HepG2 (cell line): ENCODE measurements around the gene GRHL1. TPM values are rescaled to one million over a fixed set of nuclear protein-coding genes. Genes with fewer than 3 reads are reported as not detected.

Experiments
- ATAC-seq: fragments of 200-7000 bp; cut with Tn5 transposase; 3 replicates; pipeline ENCODE4 v1.9.1; 2020; ENCODE audit warnings: mild to moderate bottlenecking, moderate library complexity
- BruUV-seq: library from RNA; stranded (reverse); fragments of 400-500 nt; replicated peaks from 2 replicates; lab custom pipeline; 2021; lab: Mats Ljungman, UMichigan
- CTCF ChIA-PET: fragments of 300-600 bp; formaldehyde crosslinking; extraction: SDS; loops from one replicate; lab custom pipeline; 2021; ENCODE audit warnings: low total read pairs, inconsistent platforms, low intra/inter-chr PET ratio; lab: Yijun Ruan, JAX
- POLR2A ChIA-PET: fragments of 350-600 bp; sonication (Branson Sonifier 250); formaldehyde crosslinking; loops from one replicate; lab custom pipeline; 2020; ENCODE audit warnings: antibody characterized with exemption, inconsistent platforms; lab: Yijun Ruan, JAX
- DNase-seq: peaks from one replicate; pipeline ENCODE4 v3.0.0-alpha.2; 2015; ENCODE audit warnings: low spot score
- FAIRE-seq: peaks from 3 replicates; lab custom pipeline; 2011; peaks lifted over from hg19 to GRCh38; lab: Jason Lieb, UNC
- H2AFZ ChIP-seq: one replicate; pipeline ENCODE4 v1.6.1; 2011; ENCODE audit warnings: low read length, inconsistent platforms
- H3K27ac ChIP-seq: fragments of 300-600 bp; 3 replicates; pipeline ENCODE4 v1.8.0; 2011; ENCODE audit warnings: mixed run types, mild to moderate bottlenecking, mixed read lengths, low read length, inconsistent platforms; ENCODE audit not compliant: insufficient read depth; ENCODE audit errors: extremely low read length
- H3K27me3 ChIP-seq, 2 experiments: fragments of 200-600 bp in 1 of 2; 2 replicates in 1 of 2; 3 replicates in 1 of 2; pipeline versions ENCODE4 v1.6.0 to v1.8.0; 2011; ENCODE audit warnings: low read length in 2 of 2, mild to moderate bottlenecking in 2 of 2, moderate library complexity in 2 of 2, inconsistent platforms in 1 of 2; ENCODE audit not compliant: insufficient read depth in 2 of 2, control insufficient read depth in 1 of 2
- H3K36me3 ChIP-seq, 2 experiments: fragments of 200-600 bp in 1 of 2; replicated peaks in 1 of 2; 2 replicates in 1 of 2; 3 replicates in 1 of 2; pipeline versions ENCODE4 v1.5.1 to v1.8.0; 2011; ENCODE audit warnings: low read length in 2 of 2, inconsistent platforms in 1 of 2; ENCODE audit not compliant: insufficient read depth in 2 of 2, control insufficient read depth in 1 of 2
- H3K4me1 ChIP-seq: 2 replicates; pipeline ENCODE4 v1.5.1; 2012; ENCODE audit warnings: low read length, inconsistent platforms; ENCODE audit not compliant: insufficient read depth
- H3K4me2 ChIP-seq: 2 replicates; pipeline ENCODE4 v1.6.0; 2011; ENCODE audit warnings: low read depth, low read length, inconsistent platforms
- H3K4me3 ChIP-seq, 3 experiments: fragments of 200-600 bp in 1 of 3; sonication (generic), shearing (Covaris generic) in 1 of 3; replicated peaks in 1 of 3; 2 replicates each; pipeline ENCODE4 v1.5.1; 2011 to 2016; ENCODE audit warnings: low read length in 3 of 3, inconsistent platforms in 2 of 3, low read depth in 2 of 3, mild to moderate bottlenecking in 2 of 3, control low read depth in 1 of 3, mixed read lengths in 1 of 3; ENCODE audit not compliant: insufficient read depth in 1 of 3
- H3K79me2 ChIP-seq: one replicate; pipeline ENCODE4 v1.6.1; 2011; ENCODE audit warnings: low read length, inconsistent platforms; ENCODE audit not compliant: insufficient read depth
- H3K9ac ChIP-seq: 2 replicates; pipeline ENCODE4 v1.6.0; 2011; ENCODE audit warnings: mild to moderate bottlenecking, low read depth, low read length, inconsistent platforms; ENCODE audit not compliant: insufficient read depth
- H3K9me3 ChIP-seq: 2 replicates; pipeline ENCODE4 v1.5.1; 2012; ENCODE audit warnings: mild to moderate bottlenecking, low read length
- H4K20me1 ChIP-seq: 2 replicates; pipeline ENCODE4 v1.6.0; 2011; ENCODE audit warnings: inconsistent platforms, mild to moderate bottlenecking, low read length, moderate library complexity; ENCODE audit not compliant: insufficient read depth
- DRAP1 ChIP-seq: IDR thresholded peaks from 2 replicates; pipeline ENCODE4 v1.6.1; 2016; ENCODE audit warnings: missing genetic modification reagents, missing compliant biosample characterization
- EZH2 ChIP-seq: conservative IDR thresholded peaks from 2 replicates; pipeline ENCODE4 v1.6.1; 2012; ENCODE audit warnings: mild to moderate bottlenecking, low read depth, low read length, moderate library complexity
- FOXP1 ChIP-seq, 2 experiments: fragments of 450-650 bp in 1 of 2; IDR thresholded peaks; 2 replicates each; pipeline ENCODE4 v1.6.1; 2017 to 2018; ENCODE audit warnings: antibody characterized with exemption in 1 of 2
- MIER2 ChIP-seq: IDR thresholded peaks from 2 replicates; pipeline ENCODE4 v1.6.1; 2016; ENCODE audit warnings: missing biosample characterization, missing genetic modification reagents
- NFIB ChIP-seq: sonication (generic); formaldehyde crosslinking; IDR thresholded peaks from 2 replicates; pipeline ENCODE4 v1.9.0; 2021; ENCODE audit warnings: missing genetic modification reagents, mild to moderate bottlenecking, borderline replicate concordance
- SIN3A ChIP-seq: IDR thresholded peaks from 2 replicates; pipeline ENCODE4 v1.6.1; 2011; ENCODE audit warnings: low read depth, mild to moderate bottlenecking, control low read depth, low read length, borderline replicate concordance
- SNAPC4 ChIP-seq: sonication (generic); formaldehyde crosslinking; IDR thresholded peaks from 2 replicates; pipeline ENCODE4 v1.4.0; 2020; ENCODE audit warnings: mild to moderate bottlenecking, missing genetic modification reagents
- ZFP82 ChIP-seq: sonication (generic); formaldehyde crosslinking; IDR thresholded peaks from 2 replicates; pipeline ENCODE4 v1.5.1; 2020; ENCODE audit warnings: mild to moderate bottlenecking, missing genetic modification reagents, borderline replicate concordance
- ZMYM4 ChIP-seq: sonication (generic); formaldehyde crosslinking; IDR thresholded peaks from 2 replicates; pipeline ENCODE4 v1.8.1; 2023; ENCODE audit warnings: mild to moderate bottlenecking, missing genetic modification reagents
- ZNF260 ChIP-seq: sonication (generic); formaldehyde crosslinking; IDR thresholded peaks from 2 replicates; pipeline ENCODE4 v1.4.0; 2020; ENCODE audit warnings: missing genetic modification reagents, low read depth, mild to moderate bottlenecking, borderline replicate concordance
- ZNF431 ChIP-seq: sonication (generic); formaldehyde crosslinking; IDR thresholded peaks from 2 replicates; pipeline ENCODE4 v1.9.0; 2022; ENCODE audit warnings: missing genetic modification reagents, low read depth, mild to moderate bottlenecking, borderline replicate concordance
- ZNF589 ChIP-seq: sonication (generic); formaldehyde crosslinking; conservative IDR thresholded peaks from 2 replicates; pipeline ENCODE4 v1.8.0; 2022; ENCODE audit warnings: mild to moderate bottlenecking, moderate library complexity, missing genetic modification reagents
- ZNF691 ChIP-seq: sonication (generic); formaldehyde crosslinking; IDR thresholded peaks from 2 replicates; pipeline ENCODE4 v1.4.0; 2020; ENCODE audit warnings: missing genetic modification reagents, low read depth, mild to moderate bottlenecking, borderline replicate concordance
- ZNF790 ChIP-seq: sonication (generic); formaldehyde crosslinking; IDR thresholded peaks from 2 replicates; pipeline ENCODE4 v1.8.0; 2022; ENCODE audit warnings: missing genetic modification reagents, mild to moderate bottlenecking, borderline replicate concordance
- WGBS: methylation state at CpG from one replicate; pipeline ENCODE4 v1.1.6; 2017; ENCODE audit warnings: low lambda C conversion rate; 5-methylcytosine and 5-hydroxymethylcytosine counted together
- in situ Hi-C: cut with HindIII; loops from 2 replicates; pipeline ENCODE4 v1.10.0; 2017; ENCODE audit warnings: low pct_unique_long_range_greater_than_20kb; ENCODE audit not compliant: extremely low pct_ligation_motif_present
- intact Hi-C: fragments of 100-400 bp; cut with micrococcal nuclease; formaldehyde crosslinking; loops from one replicate; pipeline ENCODE4 v1.10.0; 2022; ENCODE audit not compliant: unreplicated experiment
- polyA plus RNA-seq, 8 experiments: library from polyadenylated mRNA; depleted of rRNA in 3 of 8; stranded (reverse) in 7 of 8; unstranded in 1 of 8; fragments of >200 nt; fragmentation: Illumina TruSeq in 4 of 8; extraction: Trizol in 4 of 8; gene quantifications; 2 replicates each; pipeline versions ENCODE4 v1.2.1 to v1.2.3, GENCODE V29; 2011 to 2016; ENCODE audit warnings: low read depth in 4 of 8, missing spikeins in 1 of 8, mixed read lengths in 1 of 8; ENCODE audit not compliant: insufficient read depth in 1 of 8
- total RNA-seq, 5 experiments: library from RNA; depleted of rRNA; stranded (reverse); fragments of >200 nt; fragmentation: Illumina TruSeq; extraction: Trizol; gene quantifications; 2 replicates each; pipeline ENCODE4 v1.2.3, GENCODE V29; 2016; ENCODE audit warnings: low read depth in 1 of 5

The GRHL1 gene
- total and polyA plus RNA-seq, 2 of the 13 experiments (the other 11 are each of a cell fraction or from before 2014, with no cell fraction given) = 9.3 to 12.0 TPM

- Histone ChIP-seq H3K27ac (no peak overlapping the region), H3K4me2 (no peak overlapping the region), H4K20me1 (no peaks in the 10 kb centered on the region), H3K27me3 (peaks cover 10 to 73% of the 10 kb centered on the region in 2 experiments; a peak in 4 of 5 replicates), H3K36me3 (no peaks in the 10 kb centered on the region), H3K9ac (no peak overlapping the region), H3K4me1 (peaks cover 33% of the 10 kb centered on the region)
- DNase-seq = no peak
- CTCF ChIA-PET = interaction anchor here (1.3 kb wide), 1 partner anchor 257 kb away, joined by 3 read pairs; no protein-coding TSS in a partner anchor
- TF ChIP-seq SNAPC4 = no peak
- TF ChIP-seq ZNF691 = no peak
- no peak for TF ChIP-seq FOXP1 (IDR thresholded peaks at IDR 0.05)
- no peak for TF ChIP-seq FOXP1 (CRISPR knock-in tag; IDR thresholded peaks at IDR 0.05)
- TF ChIP-seq DRAP1 = no peak
- TF ChIP-seq MIER2 (CRISPR knock-in tag) = no peak
- no peak for TF ChIP-seq ZNF589
- no peak for TF ChIP-seq ZFP82 (CRISPR knock-in tag)
- TF ChIP-seq ZNF431 (CRISPR knock-in tag) = no peak
- no peak for TF ChIP-seq EZH2
- no peak for TF ChIP-seq ZNF790 (CRISPR knock-in tag)
- TF ChIP-seq ZNF260 (CRISPR knock-in tag) = no peak
- TF ChIP-seq NFIB (CRISPR knock-in tag) = no peak
- TF ChIP-seq SIN3A = no peak
- no peak for TF ChIP-seq ZMYM4 (CRISPR knock-in tag)
- TF ChIP-seq, all 625 proteins: peak for 0
- ATAC-seq (no peak), FAIRE-seq (no peak)
- intact Hi-C loops (no loop called here), in situ Hi-C loops (no loop called here)
- H3K79me2 ChIP-seq = no peaks in the 10 kb centered on the region
- H2AFZ ChIP-seq = no peak overlapping the region
- POLR2A ChIA-PET = no interaction called here
- no peaks in the 10 kb centered on the region for H3K9me3 ChIP-seq
- H3K4me3 ChIP-seq = no peak overlapping the region
- 27% methylated on average over 8 of the region's 8 CpGs for WGBS
- no TSS peak for BruUV-seq
Measured at GRCh38 chr2:10026940-10027569, 75.6 kb downstream of the GRHL1 start.
